ENCODE data around the gene ZFYVE9. TPM values are rescaled to one million over a fixed set of nuclear protein-coding genes. Genes with fewer than 3 reads are reported as not detected.

ZFYVE9 gene
- total RNA-seq, 4 donors from 2014 or later: 35.9 to 42.9 (median 41.9) TPM

GRCh38 chr1:52229494-52229893 lies 87.6 kb downstream of the ZFYVE9 start:
- Histone ChIP-seq H3K4me3 (no peak overlapping the region), H3K4me1 (peaks cover 7 to 11% of the 10 kb centered on the region in 2 donors), H3K9me3 (peaks cover 0 to 7% (median 3%) of the 10 kb centered on the region in 3 donors), H3K36me3 (peaks cover 0 to 6% of the 10 kb centered on the region in 2 donors), H3K27me3 (no peaks in the 10 kb centered on the region), H3K27ac (no peak overlapping the region)
- TF ChIP-seq POLR2A (IDR thresholded peaks at IDR 0.05) (no peak), CTCF (IDR thresholded peaks at IDR 0.05 in 4 of 5, conservative IDR thresholded peaks at IDR 0.05 in 1 of 5) (no peak)
- intact Hi-C loops (cut with DNase I; ENCODE audit: low total_unique reads): no loop called here
- no peak for DNase-seq
- in situ Hi-C loops (cut with MboI; ENCODE audit: low sequenced_read_pairs in 4 of 4): no loop called here
- ATAC-seq: no peak

GRCh38 chr1:52233463-52233862 lies 91.6 kb downstream of the ZFYVE9 start:
- H3K4me3 ChIP-seq: no peak overlapping the region
- no peaks in the 10 kb centered on the region for H3K27me3 ChIP-seq
- in situ Hi-C loops (cut with MboI; ENCODE audit: low sequenced_read_pairs in 4 of 4) (no loop called here), intact Hi-C loops (cut with DNase I; ENCODE audit: low total_unique reads) (no loop called here)
- no peak for DNase-seq
- no peak for TF ChIP-seq POLR2A (IDR thresholded peaks at IDR 0.05)
- no peak for TF ChIP-seq CTCF (IDR thresholded peaks at IDR 0.05 in 4 of 5, conservative IDR thresholded peaks at IDR 0.05 in 1 of 5)
- ATAC-seq: no peak
- H3K4me1 ChIP-seq: peaks cover 7 to 11% of the 10 kb centered on the region in 2 donors
- no peaks in the 10 kb centered on the region for H3K9me3 ChIP-seq
- H3K27ac ChIP-seq: no peak overlapping the region
- peaks cover 0 to 6% of the 10 kb centered on the region in 2 donors for H3K36me3 ChIP-seq

GRCh38 chr1:52234014-52234413 lies 92.1 kb downstream of the ZFYVE9 start:
- TF ChIP-seq POLR2A (IDR thresholded peaks at IDR 0.05) (no peak), CTCF (IDR thresholded peaks at IDR 0.05 in 4 of 5, conservative IDR thresholded peaks at IDR 0.05 in 1 of 5) (no peak)
- intact Hi-C loops (cut with DNase I; ENCODE audit: low total_unique reads): no loop called here
- Histone ChIP-seq H3K27me3 (no peaks in the 10 kb centered on the region), H3K27ac (no peak overlapping the region), H3K36me3 (peaks cover 0 to 6% of the 10 kb centered on the region in 2 donors), H3K4me3 (no peak overlapping the region), H3K9me3 (no peaks in the 10 kb centered on the region), H3K4me1 (peaks cover 7 to 11% of the 10 kb centered on the region in 2 donors)
- DNase-seq (no peak), ATAC-seq (no peak)
- in situ Hi-C loops (cut with MboI; ENCODE audit: low sequenced_read_pairs in 4 of 4): no loop called here

- intact Hi-C loops (cut with DNase I; ENCODE audit: low total_unique reads) (no loop called here), in situ Hi-C loops (cut with MboI; ENCODE audit: low sequenced_read_pairs in 4 of 4) (no loop called here)
- peaks cover 0 to 6% of the 10 kb centered on the region in 2 donors for H3K36me3 ChIP-seq
- H3K9me3 ChIP-seq: no peaks in the 10 kb centered on the region
- TF ChIP-seq CTCF (IDR thresholded peaks at IDR 0.05 in 4 of 5, conservative IDR thresholded peaks at IDR 0.05 in 1 of 5): no peak
- no peak for TF ChIP-seq POLR2A (IDR thresholded peaks at IDR 0.05)
- ATAC-seq (no peak), DNase-seq (no peak)
- no peak overlapping the region for H3K27ac ChIP-seq
- H3K4me1 ChIP-seq: peaks cover 10 to 15% of the 10 kb centered on the region in 2 donors
- H3K27me3 ChIP-seq: no peaks in the 10 kb centered on the region
- H3K4me3 ChIP-seq: no peak overlapping the region
Measured at GRCh38 chr1:52234708-52235107, 92.8 kb downstream of the ZFYVE9 start.

GRCh38 chr1:52235646-52236045 lies 93.8 kb downstream of the ZFYVE9 start:
- no peaks in the 10 kb centered on the region for H3K27me3 ChIP-seq
- no peak for ATAC-seq
- intact Hi-C loops (cut with DNase I; ENCODE audit: low total_unique reads): no loop called here

More at GRCh38 chr1:52235646-52236045, 93.8 kb downstream of the ZFYVE9 start:
- in situ Hi-C loops (cut with MboI; ENCODE audit: low sequenced_read_pairs in 4 of 4): no loop called here
- Histone ChIP-seq H3K4me1 (peaks cover 6 to 10% of the 10 kb centered on the region in 2 donors), H3K9me3 (no peaks in the 10 kb centered on the region), H3K4me3 (no peak overlapping the region), H3K36me3 (peaks cover 0 to 6% of the 10 kb centered on the region in 2 donors), H3K27ac (no peak overlapping the region)
- DNase-seq: no peak
- TF ChIP-seq POLR2A (IDR thresholded peaks at IDR 0.05) (no peak), CTCF (IDR thresholded peaks at IDR 0.05 in 4 of 5, conservative IDR thresholded peaks at IDR 0.05 in 1 of 5) (no peak)

All from gastrocnemius medialis (tissue), 4 donors.